GM21529 (cell line): ENCODE measurements around the gene KCNC2.
"Not testable (repeated sequence)": the region's sequence is repeated elsewhere in the genome, so short reads cannot be mapped to it uniquely, and the experiment has no call there.

Source experiments
- ATAC-seq: cut with Tn5 transposase; IDR thresholded peaks from one replicate; pipeline ENCODE4 v1.9.1; 2021; ENCODE audit not compliant: unreplicated experiment

KCNC2 gene

GRCh38 chr12:75209812-75210138 lies at the start of gene KCNC2:
Gene KCNC2 (minus strand): TSS chr12:75209839.
- ATAC-seq: no peak

- ATAC-seq: no peak
Measured at GRCh38 chr12:75259143-75259542, 49.5 kb upstream of the KCNC2 start.

- no peak for ATAC-seq
Measured at GRCh38 chr12:75257510-75257909, 47.9 kb upstream of the KCNC2 start.

- ATAC-seq: no peak
Measured at GRCh38 chr12:75245108-75245507, 35.5 kb upstream of the KCNC2 start.

GRCh38 chr12:75239987-75240386 lies 30.3 kb upstream of the KCNC2 start:
- ATAC-seq: peak; percentile 88

- no peak for ATAC-seq
Measured at GRCh38 chr12:75236206-75236605, 26.6 kb upstream of the KCNC2 start.

- no peak for ATAC-seq
Measured at GRCh38 chr12:75227132-75227531, 17.5 kb upstream of the KCNC2 start.

GRCh38 chr12:75212072-75212471 lies 2.4 kb upstream of the KCNC2 start:
- ATAC-seq: no peak

GRCh38 chr12:75208856-75209811 lies 505 bp downstream of the KCNC2 start:
- ATAC-seq: no peak

GRCh38 chr12:75207338-75208083 lies 2.1 kb downstream of the KCNC2 start:
- no peak for ATAC-seq

- ATAC-seq: no peak
Measured at GRCh38 chr12:75205558-75205957, 4.1 kb downstream of the KCNC2 start.

GRCh38 chr12:75196865-75197264 lies 12.8 kb downstream of the KCNC2 start:
- ATAC-seq: no peak

- ATAC-seq: no peak
Measured at GRCh38 chr12:75196408-75196807, 13.2 kb downstream of the KCNC2 start.

GRCh38 chr12:75194250-75194649 lies 15.4 kb downstream of the KCNC2 start:
- no peak for ATAC-seq

- no peak for ATAC-seq
Measured at GRCh38 chr12:75192196-75192595, 17.4 kb downstream of the KCNC2 start.

- no peak for ATAC-seq
Measured at GRCh38 chr12:75190846-75191245, 18.8 kb downstream of the KCNC2 start.

GRCh38 chr12:75185881-75186280 lies 23.8 kb downstream of the KCNC2 start:
- ATAC-seq: not testable (repeated sequence)

GRCh38 chr12:75184516-75184915 lies 25.1 kb downstream of the KCNC2 start:
- no peak for ATAC-seq

- ATAC-seq: no peak
Measured at GRCh38 chr12:75183967-75184366, 25.7 kb downstream of the KCNC2 start.

GRCh38 chr12:75177997-75178396 lies 31.6 kb downstream of the KCNC2 start:
- peak; percentile 64 for ATAC-seq

GRCh38 chr12:75172611-75173010 lies 37.0 kb downstream of the KCNC2 start:
- no peak for ATAC-seq

GRCh38 chr12:75170640-75171185 lies 38.9 kb downstream of the KCNC2 start:
- ATAC-seq: peak; percentile 51
